Liver (tissue), 9 donors: ENCODE results near the gene ZDHHC4. TPM values are rescaled to one million over a fixed set of nuclear protein-coding genes. Genes with fewer than 3 reads are reported as not detected.
A peak's percentile ranks its signal among the peaks of the same experiment; 100 is the strongest.
"Not testable (repeated sequence)": the region's sequence is repeated elsewhere in the genome, so short reads cannot be mapped to it uniquely, and the experiment has no call there.

ENCODE experiments used
- DNase-seq: peaks from one replicate; pipeline ENCODE4 v3.0.0-alpha.2; 2017; ENCODE audit warnings: low spot score
- H3K27ac ChIP-seq, 2 donors: one replicate each; pipeline ENCODE4 v1.7.0; 2013; ENCODE audit warnings: inconsistent platforms in 2 of 2, low read length in 2 of 2, control low read depth in 1 of 2, low read depth in 1 of 2, mild to moderate bottlenecking in 1 of 2
- H3K27me3 ChIP-seq, 4 donors: one replicate each; pipeline versions ENCODE4 v1.6.1 to v1.7.0; 2013; ENCODE audit warnings: low read length in 3 of 4, inconsistent platforms in 1 of 4, mild to moderate bottlenecking in 1 of 4, moderate library complexity in 1 of 4; ENCODE audit not compliant: control insufficient read depth in 4 of 4, insufficient read depth in 4 of 4
- H3K36me3 ChIP-seq, 4 donors: one replicate each; pipeline versions ENCODE4 v1.6.1 to v1.7.0; 2013; ENCODE audit warnings: low read length in 3 of 4, mild to moderate bottlenecking in 3 of 4, low read depth in 1 of 4, moderate library complexity in 1 of 4; ENCODE audit not compliant: control insufficient read depth in 4 of 4, insufficient read depth in 3 of 4
- H3K4me1 ChIP-seq, 4 donors: one replicate each; pipeline versions ENCODE4 v1.6.1 to v1.7.0; 2013; ENCODE audit warnings: low read length in 3 of 4, mild to moderate bottlenecking in 3 of 4, moderate library complexity in 1 of 4; ENCODE audit not compliant: control insufficient read depth in 4 of 4, insufficient read depth in 4 of 4
- H3K4me3 ChIP-seq, 3 donors: one replicate each; pipeline versions ENCODE4 v1.6.1 to v1.7.0; 2013; ENCODE audit warnings: low read length in 3 of 3, control low read depth in 1 of 3, low read depth in 1 of 3, mild to moderate bottlenecking in 1 of 3
- H3K9ac ChIP-seq, 2 donors: one replicate each; pipeline ENCODE4 v1.7.0; 2013; ENCODE audit warnings: low read length in 2 of 2, mild to moderate bottlenecking in 2 of 2, moderate library complexity in 2 of 2, control low read depth in 1 of 2, low read depth in 1 of 2
- H3K9me3 ChIP-seq, 4 donors: one replicate each; pipeline versions ENCODE4 v1.6.1 to v1.7.0; 2013; ENCODE audit warnings: low read length in 3 of 4; ENCODE audit not compliant: control insufficient read depth in 4 of 4
- EGR1 ChIP-seq, 2 donors: IDR thresholded peaks; 2 replicates each; pipeline ENCODE4 v1.6.1; 2016 to 2018; ENCODE audit warnings: antibody characterized with exemption in 2 of 2, low read depth in 2 of 2
- FOXA1 ChIP-seq: IDR thresholded peaks from 2 replicates; pipeline ENCODE4 v1.6.1; 2016; ENCODE audit warnings: antibody characterized with exemption
- FOXA2 ChIP-seq: IDR thresholded peaks from 2 replicates; pipeline ENCODE4 v1.6.1; 2016; ENCODE audit warnings: antibody characterized with exemption
- GABPA ChIP-seq, 2 donors: IDR thresholded peaks in 1 of 2; conservative IDR thresholded peaks in 1 of 2; 2 replicates each; pipeline ENCODE4 v1.6.1; 2016; ENCODE audit warnings: antibody characterized with exemption in 2 of 2, mild to moderate bottlenecking in 1 of 2, moderate library complexity in 1 of 2
- HNF4G ChIP-seq: IDR thresholded peaks from 2 replicates; pipeline ENCODE4 v1.6.1; 2016; ENCODE audit warnings: antibody characterized with exemption
- JUND ChIP-seq, 2 donors: IDR thresholded peaks; 2 replicates each; pipeline ENCODE4 v1.6.1; 2016; ENCODE audit warnings: antibody characterized with exemption in 2 of 2
- NR2F2 ChIP-seq: IDR thresholded peaks from 2 replicates; pipeline ENCODE4 v1.6.1; 2016; ENCODE audit warnings: antibody characterized with exemption
- RAD21 ChIP-seq, 2 donors: IDR thresholded peaks; 2 replicates each; pipeline ENCODE4 v1.6.1; 2016; ENCODE audit warnings: antibody characterized with exemption in 2 of 2, mild to moderate bottlenecking in 2 of 2
- REST ChIP-seq: IDR thresholded peaks from 2 replicates; pipeline ENCODE4 v1.6.1; 2016; ENCODE audit warnings: antibody characterized with exemption, mild to moderate bottlenecking
- RXRA ChIP-seq, 2 donors: IDR thresholded peaks; 2 replicates each; pipeline ENCODE4 v1.6.1; 2017 to 2018; ENCODE audit warnings: antibody characterized with exemption in 2 of 2, mild to moderate bottlenecking in 1 of 2
- SP1 ChIP-seq: IDR thresholded peaks from 2 replicates; pipeline ENCODE4 v1.6.1; 2018; ENCODE audit warnings: antibody characterized with exemption, mild to moderate bottlenecking
- YY1 ChIP-seq: IDR thresholded peaks from 2 replicates; pipeline ENCODE4 v1.6.1; 2016; ENCODE audit warnings: antibody characterized with exemption, mild to moderate bottlenecking
- ZBTB33 ChIP-seq: IDR thresholded peaks from 2 replicates; pipeline ENCODE4 v1.6.1; 2016; ENCODE audit warnings: antibody characterized with exemption
- WGBS: extraction: QIAGEN DNeasy Blood & Tissue Kit; methylation state at CpG from one replicate; pipeline ENCODE4 v1.1.7; 2013; 5-methylcytosine and 5-hydroxymethylcytosine counted together
- polyA plus RNA-seq, 2 donors: library from polyadenylated mRNA; stranded (reverse) in 1 of 2; unstranded in 1 of 2; fragments of 200-250 nt in 1 of 2; fragments of >200 nt in 1 of 2; fragmentation: Nextera tagmentation in 1 of 2; extraction: Ambion mirVana in 1 of 2; gene quantifications; one replicate each; pipeline versions ENCODE4 v1.2.1 to v1.2.3, GENCODE V29; 2013 to 2015
- total RNA-seq, 2 donors: library from RNA; depleted of rRNA; stranded (reverse); fragments of >200 nt; gene quantifications; one replicate each; pipeline ENCODE4 v1.2.3, GENCODE V29; 2014
- donor health status: healthy.
- donor health status: healthy.
- donor health status: healthy.
- donor health status: healthy.
- donor health status: healthy.

ZDHHC4 gene
- total and polyA plus RNA-seq, 4 donors: 32.1 to 46.8 (median 34.9) TPM

GRCh38 chr7:6576024-6576866 lies 1.0 kb upstream of the ZDHHC4 start:
- Histone ChIP-seq H3K9me3 (no peaks in the 10 kb centered on the region), H3K4me3 (peak overlapping the region in 1 of 3 donors; percentile 34), H3K4me1 (peaks cover 0 to 12% (median 9%) of the 10 kb centered on the region in 4 donors), H3K36me3 (peaks cover 5 to 15% (median 11%) of the 10 kb centered on the region in 4 donors), H3K27me3 (no peaks in the 10 kb centered on the region), H3K27ac (no peak overlapping the region), H3K9ac (no peak overlapping the region)
- DNase-seq: no peak
- 81% methylated on average over 14 of the region's 14 CpGs for WGBS
- no peak for TF ChIP-seq NR2F2

GRCh38 chr7:6576867-6577368 lies 336 bp upstream of the ZDHHC4 start:
- peak overlapping the region; percentile 59 to 87 for H3K27ac ChIP-seq
- H3K4me1 ChIP-seq: peaks cover 0 to 12% (median 9%) of the 10 kb centered on the region in 4 donors
- not testable (repeated sequence) for H3K27me3 ChIP-seq, DNase-seq, H3K9me3 ChIP-seq
- H3K36me3 ChIP-seq: peaks cover 5 to 22% (median 16%) of the 10 kb centered on the region in 4 donors
- H3K4me3 ChIP-seq: peak overlapping the region; percentile 35 to 84 (median 75)
- 21% methylated on average over 14 of the region's 14 CpGs for WGBS
- peak overlapping the region in 1 of 2 donors; percentile 84 for H3K9ac ChIP-seq

- 67% methylated on average over 18 of the region's 18 CpGs for WGBS
- no peaks in the 10 kb centered on the region for H3K27me3 ChIP-seq
- H3K4me1 ChIP-seq: peaks cover 0 to 12% (median 9%) of the 10 kb centered on the region in 4 donors
- peaks cover 11 to 35% (median 21%) of the 10 kb centered on the region in 4 donors for H3K36me3 ChIP-seq
- no peak for DNase-seq
- H3K9me3 ChIP-seq: no peaks in the 10 kb centered on the region
- H3K9ac ChIP-seq: no peak overlapping the region
- peak overlapping the region in 2 of 3 donors; percentile 75 to 84 for H3K4me3 ChIP-seq
- TF ChIP-seq JUND (IDR thresholded peaks at IDR 0.05) (no peak), RXRA (IDR thresholded peaks at IDR 0.05) (peak; percentile 32 to 37), FOXA2 (no peak), EGR1 (IDR thresholded peaks at IDR 0.05; ENCODE audit: low read depth in 2 of 2) (no peak), REST (no peak), YY1 (no peak), RAD21 (IDR thresholded peaks at IDR 0.05) (no peak), FOXA1 (no peak), GABPA (IDR thresholded peaks at IDR 0.05 in 1 of 2, conservative IDR thresholded peaks at IDR 0.05 in 1 of 2) (peak; percentile 44 to 60), HNF4G (no peak), ZBTB33 (no peak), NR2F2 (no peak), SP1 (peak; percentile 32)
- H3K27ac ChIP-seq: peak overlapping the region; percentile 59 to 87
These were observed 1.1 kb downstream of the ZDHHC4 start for GRCh38 chr7:6578114-6579084.
